Measurements from ENCODE around the gene ATP10B. TPM values are rescaled to one million over a fixed set of nuclear protein-coding genes. Genes with fewer than 3 reads are reported as not detected.

The ATP10B gene
- total RNA-seq: not detected in 2 replicates

GRCh38 chr5:160852049-160852448 is at the start of gene ATP10B:
Gene ATP10B (minus strand): TSS chr5:160852211. CDS start chr5:160688074, 164,137 bp downstream.

Measured in epithelial cell of umbilical artery (primary cell).